ENCODE data around the gene PLEKHA4.
A peak's percentile ranks its signal among the peaks of the same experiment; 100 is the strongest.
"Not testable (repeated sequence)": the region's sequence is repeated elsewhere in the genome, so short reads cannot be mapped to it uniquely, and the experiment has no call there.

Gene PLEKHA4

DNA sequence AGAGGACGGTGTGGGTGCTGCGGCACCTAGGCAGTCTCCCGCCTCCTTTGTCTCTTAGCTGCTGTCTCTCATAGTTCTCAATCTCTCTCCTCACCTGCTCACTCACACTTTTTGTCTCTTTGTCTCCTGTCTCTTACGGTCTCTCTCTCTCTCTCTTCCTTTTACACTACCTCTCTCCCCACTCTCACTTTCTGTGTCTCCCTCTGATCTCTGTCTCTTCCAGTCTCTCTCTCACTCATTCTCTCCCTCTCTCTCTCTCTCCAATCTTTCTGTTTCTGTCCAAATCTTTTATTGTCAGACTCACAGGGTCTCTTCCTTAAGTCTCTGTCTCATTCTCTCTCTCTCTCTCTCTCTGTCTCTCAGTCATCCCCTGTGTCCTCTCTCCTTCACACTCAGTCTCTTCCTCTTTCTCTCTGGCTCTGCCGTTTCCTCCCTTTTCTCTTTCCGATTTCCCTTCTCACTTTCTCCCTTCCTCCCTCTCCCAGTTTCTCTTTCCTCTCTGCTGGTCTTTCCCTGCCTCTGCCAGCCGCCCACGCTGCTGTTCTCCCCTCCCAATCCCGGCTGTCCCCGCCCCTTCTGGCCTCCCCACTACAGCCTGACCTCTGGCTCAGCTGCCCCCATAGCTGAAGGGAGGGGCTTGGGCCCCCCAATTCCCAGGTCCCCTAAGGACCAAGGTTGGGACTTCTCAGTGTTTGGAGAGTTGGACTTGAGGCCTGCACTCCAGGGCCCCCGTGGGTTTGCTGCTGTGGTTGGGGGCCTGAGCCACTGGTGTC is at the start of gene PLEKHA4:
PLEKHA4 (minus strand) TSS at position 504 of the 773 bp plus-strand sequence. CDS start 997 bp downstream, outside the sequence.
- DNase-seq (ENCODE audit: low spot score) = peak; percentile 90

- no peak for DNase-seq (ENCODE audit: low spot score)
Observed at GRCh38 chr19:48918071-48918470, 49.7 kb upstream of the PLEKHA4 start.

DNA sequence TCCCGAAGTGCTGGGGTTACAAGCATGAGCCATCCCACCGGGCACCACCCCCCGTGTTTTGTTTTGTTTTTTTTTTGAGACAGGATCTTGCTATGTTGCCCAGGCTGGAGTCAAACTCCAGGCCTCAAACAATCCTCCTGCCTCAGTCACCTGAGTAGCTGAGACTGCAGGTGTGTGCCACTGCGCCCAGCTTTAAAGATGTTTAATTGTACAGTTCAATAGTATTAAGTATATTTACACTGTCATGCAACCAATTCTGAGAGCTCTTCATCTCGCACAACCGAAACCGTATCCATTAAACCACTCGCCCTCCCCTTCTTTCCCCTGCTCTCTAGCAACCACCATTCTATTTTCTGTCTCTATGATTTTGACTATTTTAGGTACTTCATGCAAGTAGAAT is 47.3 kb upstream of the PLEKHA4 start:
- DNase-seq (ENCODE audit: low spot score) = no peak

DNA sequence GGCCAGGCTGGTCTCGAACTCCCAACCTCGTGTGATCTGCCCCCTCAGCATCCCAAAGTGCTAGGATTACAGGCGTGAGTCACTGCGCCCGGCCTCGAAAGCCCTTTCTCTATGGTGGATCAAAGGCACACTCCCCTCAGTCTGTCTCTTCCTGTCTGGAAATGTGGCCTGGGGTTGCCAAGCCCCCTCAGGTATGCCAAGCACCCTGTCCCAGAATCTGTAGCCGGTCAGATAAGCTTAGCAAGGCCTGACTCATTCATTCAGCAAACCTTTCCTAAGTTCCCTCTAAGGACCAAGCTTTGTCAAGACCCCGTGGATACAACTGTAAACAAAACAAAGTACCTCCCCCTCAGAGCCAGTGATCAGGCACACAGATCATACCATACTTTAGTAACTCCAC is 45.8 kb upstream of the PLEKHA4 start:
- no peak for DNase-seq (ENCODE audit: low spot score)

GRCh38 chr19:48913114-48913889 is 44.9 kb upstream of the PLEKHA4 start:
- no peak for DNase-seq (ENCODE audit: low spot score)

DNA sequence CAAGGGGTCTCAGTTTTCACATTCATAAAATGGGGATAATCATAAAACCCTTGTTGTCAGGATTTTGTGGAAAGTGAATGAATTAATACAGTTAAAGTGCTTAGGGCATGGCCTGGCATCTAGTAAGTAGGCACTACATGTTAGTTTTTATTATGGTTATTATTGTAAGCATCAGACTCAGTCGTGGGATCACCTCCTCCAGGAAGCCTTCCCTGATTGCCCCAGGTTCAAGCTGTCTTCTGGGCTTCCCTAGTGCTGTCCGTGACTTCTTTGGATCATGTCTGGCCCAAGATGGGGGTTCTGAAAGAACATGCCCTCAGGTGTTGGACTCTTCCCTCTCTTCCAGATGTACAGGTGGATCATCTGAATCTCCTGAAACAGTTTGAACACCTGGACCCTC is 42.4 kb upstream of the PLEKHA4 start:
- no peak for DNase-seq (ENCODE audit: low spot score)

DNA sequence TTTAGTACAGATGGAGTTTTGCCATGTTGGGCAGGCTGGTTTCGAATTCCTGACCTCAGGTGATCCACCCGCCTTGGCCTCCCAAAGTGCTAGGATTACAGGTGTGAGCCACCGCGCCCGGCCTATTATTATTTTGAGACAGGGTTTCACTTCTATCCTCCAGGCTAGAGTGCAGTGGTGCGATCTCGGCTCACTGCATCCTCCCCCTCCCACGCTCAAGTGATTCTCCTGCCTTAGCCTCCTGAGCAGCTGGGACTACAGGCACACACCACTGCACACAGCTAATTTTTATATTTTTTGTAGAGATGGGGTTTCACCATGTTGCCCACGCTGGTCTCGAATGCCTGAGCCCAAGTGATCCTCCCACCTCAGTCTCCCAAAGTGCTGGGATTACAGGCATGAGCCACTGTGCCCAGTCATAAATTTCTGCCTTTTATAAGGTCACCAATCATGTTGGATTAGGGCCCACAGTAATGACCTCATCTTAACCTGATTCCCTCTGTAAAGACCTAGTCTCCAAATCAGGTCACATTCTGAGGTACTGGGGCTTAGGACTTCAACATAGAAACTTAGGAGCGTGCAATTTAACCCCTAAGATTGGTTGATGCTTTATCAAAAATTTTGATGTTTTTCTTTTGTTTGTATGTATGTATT is 41.1 kb upstream of the PLEKHA4 start:
- not testable (repeated sequence) for DNase-seq (ENCODE audit: low spot score)

- no peak for DNase-seq (ENCODE audit: low spot score)
Observed at GRCh38 chr19:48907671-48908070, 39.3 kb upstream of the PLEKHA4 start.

DNA sequence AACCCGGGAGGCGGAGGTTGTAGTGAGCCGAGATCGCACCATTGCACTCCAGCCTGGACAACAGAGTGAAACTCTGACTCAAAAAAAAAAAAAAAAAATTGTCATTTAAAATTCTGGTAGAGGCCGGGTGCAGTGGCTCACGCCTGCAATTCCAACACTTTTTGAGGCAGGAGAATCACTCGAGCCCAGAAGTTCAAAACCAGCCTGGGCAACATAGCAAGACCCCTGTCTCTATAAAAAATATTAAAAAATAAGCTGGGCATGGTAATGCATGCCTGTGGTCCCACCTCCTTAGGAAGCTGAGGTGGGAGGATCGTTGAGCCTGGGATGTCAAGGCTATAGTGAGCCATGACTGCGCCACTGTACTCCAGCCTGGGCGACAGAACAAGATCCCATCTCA is 37.9 kb upstream of the PLEKHA4 start:
- no peak for DNase-seq (ENCODE audit: low spot score)

DNA sequence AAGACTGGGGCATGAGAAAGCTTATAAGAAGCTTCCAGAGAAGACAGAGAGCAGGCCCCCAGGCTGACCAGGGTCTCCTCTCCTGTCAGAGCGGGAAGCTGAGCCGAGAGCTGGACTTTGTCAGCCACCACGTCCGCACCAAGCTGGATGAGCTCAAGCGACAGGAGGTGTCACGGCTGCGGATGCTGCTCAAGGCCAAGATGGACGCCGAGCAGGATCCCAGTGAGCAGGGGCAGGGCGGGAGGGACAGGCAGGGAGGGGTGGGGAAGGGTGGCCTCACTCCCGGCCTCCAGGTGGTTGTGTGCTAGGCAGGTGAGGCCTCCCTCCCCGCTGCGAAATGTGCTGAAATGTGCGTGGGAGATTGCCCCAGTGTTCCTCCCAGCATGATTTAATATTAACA is 37.2 kb upstream of the PLEKHA4 start:
- DNase-seq (ENCODE audit: low spot score) = no peak

- DNase-seq (ENCODE audit: low spot score) = not testable (repeated sequence)
Observed at GRCh38 chr19:48903788-48904187, 35.4 kb upstream of the PLEKHA4 start.

GRCh38 chr19:48902291-48902690 is 33.9 kb upstream of the PLEKHA4 start:
- DNase-seq (ENCODE audit: low spot score) = not testable (repeated sequence)

GRCh38 chr19:48900477-48901406 is 32.3 kb upstream of the PLEKHA4 start:
- peak; percentile 57 for DNase-seq (ENCODE audit: low spot score)

DNA sequence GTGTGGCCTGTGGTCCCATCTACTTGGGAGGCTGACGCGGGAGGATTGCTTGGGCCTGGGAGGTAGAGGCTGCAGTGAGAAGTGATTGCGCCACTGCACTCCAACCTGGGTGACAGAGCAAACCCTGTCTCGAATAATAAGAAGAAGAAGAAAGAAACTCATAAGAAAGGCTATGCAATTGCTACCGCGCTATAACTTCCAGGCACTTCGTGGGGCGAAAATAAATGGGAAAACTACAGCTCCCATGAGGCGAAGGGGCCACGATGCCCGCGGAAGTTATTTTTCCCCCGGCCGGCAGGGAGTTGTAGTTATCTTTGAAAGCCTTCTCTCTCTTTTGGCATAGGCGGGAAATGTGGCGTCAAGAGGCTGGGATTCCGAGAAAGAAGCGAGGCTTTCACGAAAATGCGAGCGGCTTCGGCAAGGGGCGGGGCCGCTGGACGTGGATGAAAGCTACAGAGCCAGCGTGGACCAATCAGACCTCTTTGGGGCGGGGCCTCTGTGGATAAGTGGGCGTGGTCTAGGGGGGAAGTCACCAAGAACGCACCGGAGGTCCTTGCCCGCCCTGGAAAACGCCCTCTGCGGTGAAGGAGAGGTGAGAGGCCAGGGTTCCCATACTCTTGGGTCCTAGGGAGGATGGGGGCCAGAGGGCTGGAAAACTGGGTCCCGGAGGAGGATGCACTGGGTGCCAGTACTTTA is 31.5 kb upstream of the PLEKHA4 start, which contains the start of gene NUCB1:
NUCB1 (plus strand) TSS at position 532 of the 696 bp plus-strand sequence. CDS start 485 bp downstream, outside the sequence.
- DNase-seq (ENCODE audit: low spot score) = peak; percentile 99

DNA sequence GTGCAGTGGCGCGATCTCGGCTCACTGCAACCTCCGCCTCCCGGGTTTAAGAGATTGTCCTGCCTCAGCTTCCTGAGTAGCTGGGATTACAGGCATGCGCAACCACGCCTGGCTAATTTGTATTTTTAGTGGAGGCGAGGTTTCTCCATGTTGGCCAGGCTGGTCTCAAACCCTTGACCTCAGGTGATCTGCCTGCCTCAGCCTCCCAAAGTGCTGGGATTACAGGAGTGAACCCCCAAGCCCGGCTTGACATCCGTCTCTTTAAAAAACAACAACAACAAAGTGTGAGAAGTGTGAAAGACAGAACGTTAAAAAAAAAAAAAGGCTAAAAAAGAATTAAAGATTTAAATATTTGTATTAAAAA is 31.0 kb upstream of the PLEKHA4 start:
- DNase-seq (ENCODE audit: low spot score) = not testable (repeated sequence)

DNA sequence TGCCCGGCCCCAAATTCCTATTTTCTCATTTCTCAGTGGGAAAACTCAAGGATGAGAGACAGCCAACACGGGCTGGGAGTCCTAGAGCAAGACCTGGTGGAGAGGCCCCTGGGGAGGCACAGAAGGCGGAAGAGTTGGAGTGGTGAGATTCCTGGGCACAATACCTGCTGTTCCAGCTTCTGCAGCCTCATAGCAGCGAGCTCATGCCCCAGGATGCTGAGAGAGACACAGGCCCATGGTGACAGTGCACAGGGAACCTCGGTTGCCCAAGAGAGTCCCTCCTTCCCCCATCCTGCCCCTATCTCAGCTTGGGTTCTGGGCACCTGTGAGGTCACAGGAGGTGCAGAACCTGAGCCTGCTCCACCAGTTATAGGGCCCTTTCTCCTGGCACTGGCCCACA is 28.8 kb upstream of the PLEKHA4 start:
- no peak for DNase-seq (ENCODE audit: low spot score)

DNA sequence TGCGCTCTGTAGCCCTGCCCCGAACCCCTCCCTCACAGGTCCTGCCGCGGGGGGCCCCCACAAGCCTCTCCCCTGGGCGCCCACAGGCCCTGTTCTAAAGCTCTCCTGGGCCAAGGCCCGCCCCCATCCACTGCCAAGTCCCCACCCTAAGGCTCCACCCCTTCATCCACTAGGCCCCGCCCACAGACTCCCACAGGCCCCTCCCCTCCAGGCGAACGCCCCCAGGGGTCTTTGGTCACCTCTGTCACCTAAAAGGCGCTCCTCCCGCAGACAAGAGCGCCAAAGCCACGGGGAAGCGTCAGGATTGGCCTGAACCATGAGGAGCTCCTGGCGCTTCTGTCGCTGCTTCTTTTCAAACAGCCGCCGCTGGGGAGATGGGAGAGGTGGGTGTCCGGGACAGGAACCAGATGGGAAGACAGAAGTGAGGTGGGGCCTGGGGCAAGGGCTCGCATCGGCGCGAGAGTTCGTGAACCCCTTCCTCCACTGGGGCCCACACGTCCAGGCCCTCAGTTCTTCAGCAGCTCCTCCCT is 27.8 kb upstream of the PLEKHA4 start:
- DNase-seq (ENCODE audit: low spot score) = peak; percentile 84

- no peak for DNase-seq (ENCODE audit: low spot score)
Observed at GRCh38 chr19:48895226-48895625, 26.8 kb upstream of the PLEKHA4 start.

- no peak for DNase-seq (ENCODE audit: low spot score)
Observed at GRCh38 chr19:48890551-48890950, 22.1 kb upstream of the PLEKHA4 start.

GRCh38 chr19:48889496-48889895 is 21.1 kb upstream of the PLEKHA4 start:
- DNase-seq (ENCODE audit: low spot score) = not testable (repeated sequence)

Measured in GM03348 (cell line).